A549 treated with AZD9567 at 1 μM for 4 hours (cell line): ENCODE measurements around the gene KCNC1. TPM values are rescaled to one million over a fixed set of nuclear protein-coding genes. Genes with fewer than 3 reads are reported as not detected.

Source experiments
- total RNA-seq: library from RNA; stranded (reverse); fragments of 200-300 nt; extraction: Qiagen RNA extraction; gene quantifications from 5 replicates; pipeline ENCODE4 v1.2.3, GENCODE V29; 2022; ENCODE audit not compliant: insufficient read depth

Gene KCNC1
- total RNA-seq: 0.06 to 0.12 TPM (median 0.12 TPM) in 4 of 5 replicates, not detected in the other

DNA sequence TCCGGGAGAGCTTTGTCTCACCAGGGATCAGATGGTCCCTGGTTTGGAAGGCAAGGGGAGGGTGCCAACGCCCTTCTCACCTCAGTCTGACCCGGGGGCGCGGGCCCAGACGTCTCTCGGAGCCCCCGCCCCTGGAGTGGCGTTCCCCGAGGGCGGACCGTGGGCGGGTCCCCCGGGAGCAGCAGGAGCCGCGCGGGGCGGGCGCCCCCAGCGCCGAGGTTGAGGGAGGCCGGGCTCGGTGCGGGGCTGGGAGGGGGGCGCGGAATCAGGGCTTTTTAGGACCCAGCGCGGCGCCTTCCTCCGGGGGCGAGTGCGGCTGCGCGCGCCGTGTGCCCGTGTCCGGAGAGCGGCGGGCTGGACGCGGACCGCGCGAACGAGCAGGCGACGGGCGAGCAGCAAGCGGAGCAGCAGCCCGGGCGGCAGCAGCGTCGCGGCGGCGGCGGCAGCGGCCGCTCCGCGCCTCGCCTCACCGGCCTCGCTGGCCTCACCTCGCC, at the start of gene KCNC1:
Gene KCNC1, plus strand, starts transcription at position 364 of the 494 bp plus-strand sequence. CDS start 1,222 bp downstream, outside the sequence.

GRCh38 chr11:17719028-17719937, 15.3 kb upstream of the KCNC1 start, which contains the start of gene MYOD1:
Gene MYOD1 (plus strand): TSS chr11:17719571. CDS start chr11:17719783, 212 bp downstream.

Other genes starting within 250 kb of the KCNC1 start
- gene USH1C, start 190.4 kb upstream of the KCNC1 start, total RNA-seq: 0.78 to 10.1 TPM (median 1.2 TPM) in 5 replicates
- gene OTOG, start 187.5 kb upstream of the KCNC1 start, total RNA-seq: not detected in 5 replicates
- not detected in 5 replicates for gene MYOD1, start 15.2 kb upstream of the KCNC1 start, total RNA-seq